ENCODE measurements around the gene TMEM132A.

Gene TMEM132A

GRCh38 chr11:60913793-60914632 is 10.2 kb upstream of the TMEM132A start, which contains the start of gene TMEM109:
TSS of gene TMEM109 (plus strand) at chr11:60914158. CDS start at chr11:60919694, 5,536 bp downstream.
- CTCF ChIA-PET, result interaction anchor here (0.7 to 5.0 kb wide), 14 partner anchors 10 to 274 kb away, joined by 3 to 40 read pairs (median 4); partner anchors contain the start of gene TMEM132A
- TF ChIP-seq CTCF (IDR thresholded peaks at IDR 0.05; ENCODE audit: insufficient read depth, low read length, missing control alignments), result no peak
- POLR2A ChIA-PET, result interaction anchor here (0.7 kb wide), 1 partner anchor 74 kb away, joined by 3 read pairs; no protein-coding TSS in a partner anchor
- peak within 1 kb of the TSS; percentile 86 for H3K4me3 ChIP-seq (ENCODE audit: low read depth, low read length)
- peak; percentile 51 for DNase-seq (ENCODE audit: low read depth, low spot score)

DNA sequence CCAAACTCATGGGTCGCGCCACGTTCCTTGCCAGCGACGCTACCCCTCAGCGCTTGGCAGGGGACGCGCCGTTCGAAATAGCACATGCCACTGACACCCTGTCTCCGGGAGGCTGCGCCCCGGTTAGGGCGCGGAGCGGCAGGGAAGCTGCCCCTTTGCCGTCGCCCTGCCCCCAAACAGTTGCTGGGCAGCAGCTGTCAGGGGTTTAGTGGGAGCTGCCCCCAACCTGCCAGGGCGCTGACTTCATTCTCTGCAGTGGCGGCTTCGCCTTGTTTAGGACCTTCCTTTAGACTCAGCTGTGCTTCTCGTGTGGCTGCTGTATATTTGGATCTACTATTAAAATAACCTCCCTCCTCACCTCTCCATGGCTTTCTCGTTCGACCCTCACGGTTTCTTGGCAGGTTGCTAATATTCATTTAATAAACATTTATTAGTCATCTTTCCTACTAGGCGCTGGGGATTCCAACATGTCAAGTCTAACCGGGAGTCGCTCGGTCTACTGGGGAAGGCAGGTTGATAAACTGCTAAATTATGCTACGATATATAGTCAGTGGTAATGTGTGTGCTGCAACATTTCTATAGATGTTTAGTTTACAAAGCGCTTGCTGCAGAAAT is 9.5 kb upstream of the TMEM132A start:
- H3K4me3 ChIP-seq (ENCODE audit: low read depth, low read length), result peak overlapping the region; percentile 86
- ChIA-PET CTCF (interaction anchor here (0.9 to 5.0 kb wide), 13 partner anchors 9 to 340 kb away, joined by 3 to 40 read pairs (median 5); partner anchors contain the start of genes PRPF19 and TMEM132A), POLR2A (interaction anchor here (0.7 to 1.0 kb wide), 3 partner anchors 9 to 74 kb away, joined by 3 to 5 read pairs (median 3); partner anchors contain the start of gene TMEM132A)
- TF ChIP-seq CTCF (IDR thresholded peaks at IDR 0.05; ENCODE audit: insufficient read depth, low read length, missing control alignments), result no peak
- DNase-seq (ENCODE audit: low read depth, low spot score), result no peak

DNA sequence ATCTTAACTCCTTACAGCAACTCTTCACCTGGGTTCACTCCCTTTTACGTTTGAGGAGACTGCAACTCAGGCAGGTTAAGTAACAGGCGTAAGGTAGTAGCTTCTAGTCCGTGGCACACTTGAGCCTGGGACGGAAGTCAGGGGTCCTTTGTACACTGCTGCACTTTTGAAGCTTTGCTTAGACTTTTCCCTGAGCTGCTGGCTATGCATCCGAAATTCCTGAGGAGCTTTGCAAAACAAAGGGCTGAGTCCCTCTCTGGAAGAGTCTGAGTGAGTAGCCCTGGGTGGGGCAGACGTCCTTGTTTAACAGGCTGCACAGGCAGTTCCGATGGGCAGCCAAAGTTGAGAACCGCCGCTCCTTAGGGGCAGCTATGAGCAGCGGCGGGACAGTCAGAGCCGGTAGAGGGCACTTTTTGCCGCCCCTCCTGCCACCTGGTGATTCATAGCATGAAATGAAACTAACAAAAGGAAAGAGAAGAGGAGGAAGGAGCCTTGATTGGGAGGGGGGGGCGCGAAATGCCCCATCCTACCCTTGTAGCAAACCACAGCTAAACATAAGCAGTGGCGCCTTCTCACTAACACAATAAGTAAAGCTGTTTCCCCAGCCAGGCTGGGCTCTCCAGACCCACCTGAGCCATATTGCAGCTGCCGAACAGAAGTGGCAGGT is 8.9 kb upstream of the TMEM132A start:
- peak; percentile 51 for TF ChIP-seq CTCF (IDR thresholded peaks at IDR 0.05; ENCODE audit: insufficient read depth, low read length, missing control alignments)
- DNase-seq (ENCODE audit: low read depth, low spot score), result no peak
- CTCF ChIA-PET, result interaction anchor here (0.9 to 5.0 kb wide), 15 partner anchors 8 to 339 kb away, joined by 3 to 40 read pairs (median 5); partner anchors contain the start of genes PRPF19 and TMEM132A
- POLR2A ChIA-PET, result interaction anchor here (0.7 to 1.0 kb wide), 2 partner anchors 8 to 10 kb away, joined by 3 to 5 read pairs; partner anchors contain the start of gene TMEM132A
- H3K4me3 ChIP-seq (ENCODE audit: low read depth, low read length), result peak overlapping the region; percentile 86

DNA sequence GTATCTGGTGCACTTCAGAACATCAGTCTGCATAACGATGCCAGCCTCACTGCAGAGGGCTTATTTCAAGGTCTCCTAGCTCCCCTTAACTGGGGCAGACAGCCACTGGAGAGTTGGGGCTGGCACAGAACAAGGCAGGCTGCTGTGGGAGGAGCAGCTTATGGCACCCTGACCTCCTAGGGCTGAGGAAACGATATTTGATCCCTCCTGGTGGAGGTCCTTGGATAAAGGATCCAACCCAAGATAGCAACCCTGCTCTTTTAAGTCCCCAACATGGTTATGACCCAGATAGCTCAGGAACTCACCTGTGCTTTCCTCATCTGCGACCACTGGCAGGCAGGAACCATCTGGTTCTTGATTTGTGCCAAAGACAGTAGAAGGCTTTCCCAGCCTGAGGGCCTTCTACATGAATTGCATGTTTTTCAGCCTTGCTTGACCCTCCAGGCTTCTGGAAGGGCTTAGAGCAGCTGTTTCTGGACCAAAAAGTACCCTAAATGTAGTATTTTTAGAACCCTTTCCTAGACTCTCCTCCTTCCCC is 7.5 kb upstream of the TMEM132A start:
- TF ChIP-seq CTCF (IDR thresholded peaks at IDR 0.05; ENCODE audit: insufficient read depth, low read length, missing control alignments), result no peak
- no peak for DNase-seq (ENCODE audit: low read depth, low spot score)
- H3K4me3 ChIP-seq (ENCODE audit: low read depth, low read length), result no peak overlapping the region
- POLR2A ChIA-PET, result no interaction called here
- CTCF ChIA-PET, result interaction anchor here (1.1 to 3.1 kb wide), 5 partner anchors 11 to 270 kb away, joined by 3 to 19 read pairs (median 13); partner anchors contain the start of gene PRPF19

DNA sequence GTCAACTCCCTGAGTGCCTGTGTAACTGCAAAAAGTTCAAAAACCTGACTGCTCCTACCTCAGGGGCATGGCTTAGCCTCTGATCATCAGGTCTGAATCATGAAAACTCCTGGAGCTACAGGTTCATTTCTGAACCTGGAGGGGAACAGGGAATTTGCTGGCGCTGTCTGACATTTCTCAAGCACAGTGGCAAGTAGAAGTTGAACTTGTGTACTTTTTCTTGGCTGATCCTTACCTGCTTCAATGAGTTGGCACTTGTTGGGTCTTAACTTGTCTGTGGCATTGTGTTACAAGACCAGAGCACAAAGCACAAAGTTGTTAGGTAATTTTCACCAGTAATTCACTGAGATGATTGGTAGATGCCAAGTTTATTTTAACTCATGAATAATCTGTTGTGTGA is 7.0 kb upstream of the TMEM132A start:
- ChIA-PET CTCF (interaction anchor here (1.1 to 3.1 kb wide), 5 partner anchors 12 to 270 kb away, joined by 3 to 19 read pairs (median 13); partner anchors contain the start of gene PRPF19), POLR2A (no interaction called here)
- no peak for DNase-seq (ENCODE audit: low read depth, low spot score)
- H3K4me3 ChIP-seq (ENCODE audit: low read depth, low read length), result no peak overlapping the region
- no peak for TF ChIP-seq CTCF (IDR thresholded peaks at IDR 0.05; ENCODE audit: insufficient read depth, low read length, missing control alignments)
